Spleen (tissue), 11 donors: Measurements from ENCODE around the gene FAM43A. TPM values are rescaled to one million over a fixed set of nuclear protein-coding genes. Genes with fewer than 3 reads are reported as not detected.

Source experiments
- DNase-seq: peaks from one replicate; pipeline ENCODE4 v3.0.0-alpha.2; 2020
- H3K27ac ChIP-seq, 8 donors: fragments of 200-600 bp; sonication (generic) in 7 of 8; 1 replicate in 4 of 8; 2 replicates in 4 of 8; pipeline versions ENCODE4 v1.5.0 to v1.8.0; 2016 to 2021; ENCODE audit warnings: inconsistent platforms in 4 of 8, mild to moderate bottlenecking in 4 of 8, moderate library complexity in 1 of 8
- H3K27me3 ChIP-seq, 7 donors: fragments of 200-600 bp; sonication (generic) in 6 of 7; replicated peaks in 1 of 7; 1 replicate in 4 of 7; 2 replicates in 3 of 7; pipeline versions ENCODE4 v1.5.0 to v1.8.0; 2016 to 2021; ENCODE audit warnings: inconsistent platforms in 3 of 7, mild to moderate bottlenecking in 1 of 7
- H3K36me3 ChIP-seq, 6 donors: fragments of 200-600 bp; sonication (generic) in 5 of 6; 1 replicate in 4 of 6; 2 replicates in 2 of 6; pipeline versions ENCODE4 v1.5.0 to v1.8.0; 2016 to 2021; ENCODE audit warnings: inconsistent platforms in 2 of 6
- H3K4me1 ChIP-seq, 6 donors: fragments of 200-600 bp; sonication (generic) in 5 of 6; 1 replicate in 3 of 6; 2 replicates in 3 of 6; pipeline versions ENCODE4 v1.5.0 to v1.8.0; 2016 to 2021; ENCODE audit warnings: inconsistent platforms in 3 of 6
- H3K4me3 ChIP-seq, 8 donors: fragments of 200-600 bp; sonication (generic) in 7 of 8; 1 replicate in 4 of 8; 2 replicates in 4 of 8; pipeline versions ENCODE4 v1.5.0 to v1.8.0; 2016 to 2021; ENCODE audit warnings: inconsistent platforms in 4 of 8, mild to moderate bottlenecking in 4 of 8, moderate library complexity in 2 of 8
- H3K9me3 ChIP-seq, 8 donors: fragments of 200-600 bp; sonication (generic) in 7 of 8; 1 replicate in 4 of 8; 2 replicates in 4 of 8; pipeline versions ENCODE4 v1.5.0 to v1.8.0; 2016 to 2021; ENCODE audit warnings: inconsistent platforms in 4 of 8
- CTCF ChIP-seq, 11 experiments: fragments of 200-600 bp in 7 of 11; fragments of 450-650 bp in 4 of 11; sonication (generic) in 4 of 11; IDR thresholded peaks in 8 of 11; conservative IDR thresholded peaks in 3 of 11; 1 replicate in 7 of 11; 2 replicates in 4 of 11; pipeline versions ENCODE4 v1.4.0 to v1.8.0; 2016 to 2021; ENCODE audit warnings: antibody characterized with exemption in 11 of 11, inconsistent platforms in 4 of 11, mild to moderate bottlenecking in 1 of 11
- POLR2A ChIP-seq, 3 donors: fragments of 450-650 bp; IDR thresholded peaks; one replicate each; pipeline ENCODE4 v1.5.1; 2017; ENCODE audit warnings: antibody characterized with exemption in 3 of 3, mild to moderate bottlenecking in 1 of 3
- POLR2AphosphoS5 ChIP-seq, 3 donors: sonication (generic); formaldehyde crosslinking; IDR thresholded peaks; one replicate each; pipeline ENCODE4 v1.5.1; 2017; ENCODE audit warnings: antibody characterized with exemption in 3 of 3
- WGBS, 5 donors: extraction: QIAGEN DNeasy Blood & Tissue Kit in 3 of 5; methylation state at CpG; one replicate each; pipeline versions ENCODE4 v1.1.5 to v1.1.7; 2013 to 2018; 5-methylcytosine and 5-hydroxymethylcytosine counted together
- intact Hi-C: fragments of 100-400 bp; cut with DNase I; formaldehyde crosslinking; loops from one replicate; pipeline ENCODE4 v1.15.0; 2023; ENCODE audit warnings: low total_unique reads
- polyA plus RNA-seq, 3 donors: library from polyadenylated mRNA; stranded (reverse); fragments of 200-250 nt; gene quantifications; one replicate each; pipeline ENCODE4 v1.2.1, GENCODE V29; 2013
- total RNA-seq, 7 donors: library from RNA; depleted of rRNA in 3 of 7; stranded (reverse); fragments of >200 nt in 3 of 7; fragmentation: NEBNext Ultra II Directional in 4 of 7; extraction: Animal tissue kit (Norgen Biotek cat#: 25700) in 4 of 7; gene quantifications; one replicate each; pipeline versions ENCODE4 v1.1.0 to v1.2.1, GENCODE V29; 2016 to 2021
- donor health status: healthy with polysubstance abuse.
- donor health status: DM: no; HTN: no; CAD: no; lungs with moderate emphysema.
- donor health status: DM: no; HTN: no; CAD: no.
- donor health status: Bipolar disorder and iron deficiency.
- donor health status: healthy.
- donor health status: DM: no; HTN: no; CAD: no.
- donor health status: DM: yes; HTN: yes; CAD: no.

The FAM43A gene
- total and polyA plus RNA-seq, 10 donors: 16.9 to 102 (median 66.6) TPM

- no peaks in the 10 kb centered on the region for H3K9me3 ChIP-seq
- intact Hi-C loops: loop anchor here (10.0 kb wide), 1 partner anchor 851 kb away; no protein-coding TSS in a partner anchor
- no peaks in the 10 kb centered on the region for H3K27me3 ChIP-seq
- H3K4me1 ChIP-seq: peaks cover 12 to 39% (median 25%) of the 10 kb centered on the region in 6 donors
- WGBS, 5 donors: 77 to 83% (median 80%) methylated on average over 3 of the region's 3 CpGs
- no peak overlapping the region for H3K4me3 ChIP-seq
- no peak for TF ChIP-seq POLR2AphosphoS5 (IDR thresholded peaks at IDR 0.05)
- no peak overlapping the region for H3K27ac ChIP-seq
- DNase-seq: no peak
- H3K36me3 ChIP-seq: peaks cover 0 to 14% (median 10%) of the 10 kb centered on the region in 6 donors
These were observed 11.9 kb upstream of the FAM43A start for GRCh38 chr3:194673761-194674160.

- TF ChIP-seq POLR2AphosphoS5 (IDR thresholded peaks at IDR 0.05): no peak
- TF ChIP-seq CTCF (IDR thresholded peaks at IDR 0.05 in 8 of 11, conservative IDR thresholded peaks at IDR 0.05 in 3 of 11): no peak
- no peak for TF ChIP-seq POLR2A (IDR thresholded peaks at IDR 0.05)
These were observed 10.5 kb upstream of the FAM43A start for GRCh38 chr3:194675081-194675640.

GRCh38 chr3:194675680-194676079, 10.0 kb upstream of the FAM43A start:
- 40 to 78% (median 45%) methylated on average over 4 of the region's 4 CpGs for WGBS, 5 donors
- H3K27me3 ChIP-seq: no peaks in the 10 kb centered on the region
- no peak overlapping the region for H3K27ac ChIP-seq
- H3K9me3 ChIP-seq: no peaks in the 10 kb centered on the region
- H3K36me3 ChIP-seq: no peaks in the 10 kb centered on the region
- TF ChIP-seq POLR2AphosphoS5 (IDR thresholded peaks at IDR 0.05) (no peak), POLR2A (IDR thresholded peaks at IDR 0.05) (no peak), CTCF (IDR thresholded peaks at IDR 0.05 in 8 of 11, conservative IDR thresholded peaks at IDR 0.05 in 3 of 11) (no peak)
- intact Hi-C loops: loop anchor here (10.0 kb wide), 1 partner anchor 849 kb away; no protein-coding TSS in a partner anchor
- no peak for DNase-seq
- H3K4me1 ChIP-seq: peaks cover 7 to 21% (median 16%) of the 10 kb centered on the region in 6 donors
- no peak overlapping the region for H3K4me3 ChIP-seq

More at GRCh38 chr3:194675081-194675640, 10.5 kb upstream of the FAM43A start:
- Histone ChIP-seq H3K27me3 (no peaks in the 10 kb centered on the region), H3K9me3 (no peaks in the 10 kb centered on the region), H3K4me3 (no peak overlapping the region), H3K27ac (no peak overlapping the region), H3K4me1 (peaks cover 12 to 26% (median 21%) of the 10 kb centered on the region in 6 donors), H3K36me3 (no peaks in the 10 kb centered on the region)
- intact Hi-C loops: loop anchor here (10.0 kb wide), 1 partner anchor 850 kb away; no protein-coding TSS in a partner anchor
- WGBS, 5 donors: 56 to 77% (median 61%) methylated on average over 12 of the region's 12 CpGs
- DNase-seq: no peak

GRCh38 chr3:194676471-194676870, 9.2 kb upstream of the FAM43A start:
- Histone ChIP-seq H3K9me3 (no peaks in the 10 kb centered on the region), H3K27ac (no peak overlapping the region), H3K4me1 (peaks cover 0 to 13% (median 8%) of the 10 kb centered on the region in 6 donors), H3K4me3 (no peak overlapping the region), H3K27me3 (no peaks in the 10 kb centered on the region), H3K36me3 (no peaks in the 10 kb centered on the region)
- TF ChIP-seq POLR2A (IDR thresholded peaks at IDR 0.05) (no peak), POLR2AphosphoS5 (IDR thresholded peaks at IDR 0.05) (no peak), CTCF (IDR thresholded peaks at IDR 0.05 in 8 of 11, conservative IDR thresholded peaks at IDR 0.05 in 3 of 11) (no peak)
- 76 to 92% (median 84%) methylated on average over 1 of the region's 1 CpG for WGBS, 5 donors
- DNase-seq: no peak
- intact Hi-C loops: loop anchor here (10.0 kb wide), 1 partner anchor 848 kb away; no protein-coding TSS in a partner anchor
